HFFc6 (cell line): Measurements from ENCODE around the gene PRPF18. TPM values are rescaled to one million over a fixed set of nuclear protein-coding genes. Genes with fewer than 3 reads are reported as not detected.
A peak's percentile ranks its signal among the peaks of the same experiment; 100 is the strongest.

Experiments
- DNase-seq: peaks from one replicate; pipeline ENCODE4 v3.0.0-alpha.2; 2018
- H3K27ac Mint-ChIP-seq: 2 replicates; pipeline ENCODE4 v1.8.0; 2020; ENCODE audit warnings: mild to moderate bottlenecking, mixed read lengths
- H3K27me3 Mint-ChIP-seq: 2 replicates; pipeline ENCODE4 v1.8.0; 2021; ENCODE audit warnings: mild to moderate bottlenecking, moderate library complexity, mixed read lengths; ENCODE audit not compliant: insufficient read depth
- H3K36me3 Mint-ChIP-seq: 2 replicates; pipeline ENCODE4 v1.8.0; 2021; ENCODE audit warnings: low read depth, mixed read lengths
- H3K4me1 Mint-ChIP-seq: 2 replicates; pipeline ENCODE4 v1.8.0; 2020; ENCODE audit warnings: low read depth, mixed read lengths
- H3K4me3 Mint-ChIP-seq: 2 replicates; pipeline ENCODE4 v1.8.0; 2020; ENCODE audit warnings: mild to moderate bottlenecking, moderate library complexity, mixed read lengths
- H3K9me3 Mint-ChIP-seq: 2 replicates; pipeline ENCODE4 v1.8.0; 2020; ENCODE audit warnings: mild to moderate bottlenecking, mixed read lengths
- total RNA-seq, 6 experiments: library from RNA; stranded (reverse); fragmentation: NEBNext Ultra II Directional; extraction: Animal tissue kit (Norgen Biotek cat#: 25700); gene quantifications; 2 replicates in 1 of 6; 3 replicates in 5 of 6; pipeline ENCODE4 v1.2.3, GENCODE V29; 2021
- TF ChIP-seq, protein P1 (sequence below): fragments of 200-600 bp; sonication (generic); IDR thresholded peaks from 2 replicates; pipeline ENCODE4 v1.5.0; 2021; ENCODE audit warnings: antibody characterized with exemption, mild to moderate bottlenecking

Gene PRPF18
- total RNA-seq, 6 experiments from 2014 or later: 21.9 to 24.8 (median 23.0) TPM

DNA sequence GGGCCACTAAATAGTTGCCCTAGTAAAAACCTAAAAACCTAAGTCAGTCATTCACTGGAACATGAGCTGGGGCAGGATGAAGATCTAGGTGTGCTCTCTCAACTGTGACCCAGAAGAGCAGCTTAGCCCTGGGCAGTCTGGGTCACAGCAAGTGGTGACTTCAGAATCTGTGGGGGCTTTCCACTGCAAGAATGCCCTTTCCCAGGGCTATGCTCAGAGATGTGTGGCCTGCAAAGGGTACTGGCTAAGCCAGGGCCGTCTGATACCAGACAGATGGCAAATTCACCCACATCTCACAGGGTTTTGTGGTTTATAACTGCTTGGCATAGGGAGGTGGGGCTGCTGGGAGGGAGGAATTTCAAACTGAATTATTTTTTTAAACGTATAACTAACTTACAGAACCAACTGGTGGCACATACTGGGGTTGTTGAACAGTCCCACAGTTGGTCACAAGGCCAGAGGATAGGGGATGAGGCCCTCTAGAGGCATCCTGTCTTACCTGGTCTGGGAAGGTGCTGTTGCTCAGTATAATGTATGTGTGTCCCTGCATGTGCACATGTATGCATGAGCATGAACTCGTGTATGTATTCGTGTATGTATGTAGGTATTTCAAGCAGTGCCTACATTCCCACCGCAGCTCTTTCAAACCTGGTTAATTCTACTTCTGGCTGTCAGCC lies 63.2 kb downstream of the PRPF18 start:
- Mint-ChIP-seq H3K27me3 (peaks cover 12% of the 10 kb centered on the region), H3K9me3 (no peaks in the 10 kb centered on the region), H3K27ac (peak overlapping the region; percentile 47), H3K4me1 (peaks cover 43% of the 10 kb centered on the region), H3K4me3 (no peak overlapping the region), H3K36me3 (peaks cover 84% of the 10 kb centered on the region)
- DNase-seq: no peak
- TF ChIP-seq, protein P1, sequence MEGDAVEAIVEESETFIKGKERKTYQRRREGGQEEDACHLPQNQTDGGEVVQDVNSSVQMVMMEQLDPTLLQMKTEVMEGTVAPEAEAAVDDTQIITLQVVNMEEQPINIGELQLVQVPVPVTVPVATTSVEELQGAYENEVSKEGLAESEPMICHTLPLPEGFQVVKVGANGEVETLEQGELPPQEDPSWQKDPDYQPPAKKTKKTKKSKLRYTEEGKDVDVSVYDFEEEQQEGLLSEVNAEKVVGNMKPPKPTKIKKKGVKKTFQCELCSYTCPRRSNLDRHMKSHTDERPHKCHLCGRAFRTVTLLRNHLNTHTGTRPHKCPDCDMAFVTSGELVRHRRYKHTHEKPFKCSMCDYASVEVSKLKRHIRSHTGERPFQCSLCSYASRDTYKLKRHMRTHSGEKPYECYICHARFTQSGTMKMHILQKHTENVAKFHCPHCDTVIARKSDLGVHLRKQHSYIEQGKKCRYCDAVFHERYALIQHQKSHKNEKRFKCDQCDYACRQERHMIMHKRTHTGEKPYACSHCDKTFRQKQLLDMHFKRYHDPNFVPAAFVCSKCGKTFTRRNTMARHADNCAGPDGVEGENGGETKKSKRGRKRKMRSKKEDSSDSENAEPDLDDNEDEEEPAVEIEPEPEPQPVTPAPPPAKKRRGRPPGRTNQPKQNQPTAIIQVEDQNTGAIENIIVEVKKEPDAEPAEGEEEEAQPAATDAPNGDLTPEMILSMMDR: no peak

DNA sequence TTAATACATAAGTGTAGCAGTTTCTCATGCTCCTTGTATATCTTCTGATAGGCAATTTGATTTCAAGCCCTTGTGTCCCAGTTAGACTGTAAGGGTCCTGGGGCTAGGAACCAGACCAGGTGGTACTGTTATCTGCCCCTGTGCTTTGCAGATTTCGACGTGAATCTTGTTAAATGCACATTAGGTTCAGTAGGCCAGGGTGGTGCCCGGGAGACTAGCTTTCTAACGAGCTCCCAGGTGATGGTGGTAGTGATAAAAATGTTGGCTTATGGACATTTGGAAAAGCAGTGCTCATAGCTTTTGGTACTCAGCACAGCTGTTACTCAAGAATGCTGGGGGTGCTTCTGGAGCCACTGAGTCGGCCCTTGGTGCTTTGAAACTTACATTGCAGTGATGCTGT lies 64.2 kb downstream of the PRPF18 start:
- Mint-ChIP-seq H3K9me3 (no peaks in the 10 kb centered on the region), H3K4me3 (no peak overlapping the region), H3K27ac (peak overlapping the region; percentile 47), H3K4me1 (peaks cover 43% of the 10 kb centered on the region), H3K27me3 (peaks cover 14% of the 10 kb centered on the region), H3K36me3 (peaks cover 81% of the 10 kb centered on the region)
- DNase-seq: no peak
- TF ChIP-seq, protein P1: no peak

DNA sequence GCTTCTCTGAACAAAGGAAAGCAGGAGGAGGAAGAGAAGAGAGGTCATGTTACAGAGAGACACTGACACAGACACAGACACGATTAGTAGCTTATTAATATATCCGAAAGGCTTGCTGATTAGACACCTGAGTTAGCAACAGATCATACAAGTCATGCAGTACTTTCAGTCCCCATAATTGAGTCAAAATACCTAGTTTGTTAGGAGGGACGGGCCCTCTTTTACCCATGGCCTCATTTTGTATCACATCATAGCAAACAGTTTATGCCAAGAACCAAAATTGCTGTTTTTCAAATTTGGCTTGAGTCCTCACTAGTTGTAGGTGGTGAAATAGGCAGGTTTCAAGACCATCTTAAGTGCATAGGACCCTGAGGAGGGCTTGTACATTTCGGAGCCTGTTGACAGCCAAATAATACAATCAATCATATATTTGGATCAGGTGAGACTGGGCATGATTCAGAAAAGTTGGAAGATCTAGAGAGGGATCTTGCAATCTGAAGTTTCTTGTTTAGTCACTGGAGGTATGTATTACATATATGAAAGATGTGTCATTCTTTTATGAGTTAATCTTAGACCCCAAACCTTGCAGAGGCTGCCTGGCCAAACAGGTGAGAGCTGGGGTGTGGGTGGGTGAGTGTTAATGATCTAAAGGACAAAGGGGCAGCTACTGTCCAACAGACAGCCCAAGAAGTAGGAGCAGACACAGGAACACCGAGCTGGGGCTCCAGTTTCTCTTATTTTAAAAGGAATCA lies 65.4 kb downstream of the PRPF18 start:
- Mint-ChIP-seq H3K9me3 (no peaks in the 10 kb centered on the region), H3K4me3 (no peak overlapping the region; the same call in 1 of the 2 replicates), H3K36me3 (peaks cover 74% of the 10 kb centered on the region), H3K27me3 (peaks cover 10% of the 10 kb centered on the region), H3K27ac (peak overlapping the region; percentile 71), H3K4me1 (peaks cover 43% of the 10 kb centered on the region)
- TF ChIP-seq, protein P1: no peak
- DNase-seq: no peak

DNA sequence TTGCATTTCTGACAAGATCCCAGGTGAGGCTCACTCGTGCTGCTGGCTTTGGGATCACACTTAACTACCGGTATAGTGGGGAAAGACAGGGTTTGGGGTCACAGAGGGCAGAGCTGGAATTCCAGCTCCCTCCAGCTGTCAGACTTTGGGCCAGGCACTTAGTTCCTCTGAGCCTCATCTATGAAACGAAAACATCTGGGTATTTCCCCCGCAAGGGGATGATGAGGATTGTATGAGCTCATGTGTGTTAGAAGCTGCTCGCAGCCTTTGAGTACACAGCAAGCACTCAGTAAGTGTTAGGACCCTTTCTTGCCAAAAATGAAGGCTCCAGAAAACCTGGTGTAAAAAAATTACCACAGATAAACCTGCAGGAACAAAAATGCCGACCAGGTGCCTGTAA lies 66.1 kb downstream of the PRPF18 start:
- Mint-ChIP-seq H3K27ac (peak overlapping the region; percentile 71), H3K4me3 (no peak overlapping the region), H3K4me1 (peaks cover 43% of the 10 kb centered on the region), H3K27me3 (peaks cover 10% of the 10 kb centered on the region), H3K9me3 (no peaks in the 10 kb centered on the region), H3K36me3 (peaks cover 71% of the 10 kb centered on the region)
- no peak for DNase-seq
- TF ChIP-seq, protein P1: no peak

DNA sequence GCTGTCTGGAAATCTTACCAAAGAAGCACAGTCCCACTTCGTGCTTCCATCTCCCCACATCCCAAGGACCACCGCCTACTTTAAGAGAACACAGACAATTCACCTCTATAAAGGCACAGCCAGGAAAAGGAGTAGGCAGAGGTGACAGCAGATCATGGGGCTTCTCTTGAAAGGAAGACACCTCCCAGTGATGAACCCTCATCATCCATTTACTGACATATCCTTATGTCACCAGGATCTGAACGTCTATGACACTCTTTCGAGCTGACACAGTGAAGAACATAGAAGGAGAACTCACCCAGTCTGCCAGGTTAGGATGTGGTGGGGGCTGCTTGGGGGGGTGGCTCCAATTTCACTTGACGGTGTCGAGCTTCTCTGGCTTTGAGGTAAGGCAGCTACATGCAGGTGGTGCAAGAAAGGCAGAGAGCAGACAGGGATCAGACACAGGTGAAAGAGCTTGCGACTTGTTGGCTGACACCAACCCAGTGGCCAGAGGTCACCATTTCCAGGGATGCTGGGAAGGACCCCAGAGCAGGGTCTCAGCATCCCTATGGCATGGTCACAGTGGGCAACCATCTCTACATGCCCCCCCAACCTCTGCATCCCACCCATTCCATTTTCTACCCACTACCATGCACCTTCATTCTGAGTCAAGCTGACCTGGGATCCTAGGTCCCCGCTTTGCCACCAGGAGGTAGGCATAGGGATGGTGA lies 67.5 kb downstream of the PRPF18 start:
- Mint-ChIP-seq H3K27ac (peak overlapping the region; percentile 45), H3K36me3 (peaks cover 57% of the 10 kb centered on the region), H3K4me1 (peaks cover 37% of the 10 kb centered on the region), H3K4me3 (no peak overlapping the region), H3K27me3 (peaks cover 8% of the 10 kb centered on the region), H3K9me3 (no peaks in the 10 kb centered on the region)
- TF ChIP-seq, protein P1: no peak
- DNase-seq: no peak
